ENCODE results near the gene HSPA8. TPM values are rescaled to one million over a fixed set of nuclear protein-coding genes. Genes with fewer than 3 reads are reported as not detected.
A peak's percentile ranks its signal among the peaks of the same experiment; 100 is the strongest.

The HSPA8 gene
- total RNA-seq, 1 donor from 2014 or later, result 696 TPM

DNA sequence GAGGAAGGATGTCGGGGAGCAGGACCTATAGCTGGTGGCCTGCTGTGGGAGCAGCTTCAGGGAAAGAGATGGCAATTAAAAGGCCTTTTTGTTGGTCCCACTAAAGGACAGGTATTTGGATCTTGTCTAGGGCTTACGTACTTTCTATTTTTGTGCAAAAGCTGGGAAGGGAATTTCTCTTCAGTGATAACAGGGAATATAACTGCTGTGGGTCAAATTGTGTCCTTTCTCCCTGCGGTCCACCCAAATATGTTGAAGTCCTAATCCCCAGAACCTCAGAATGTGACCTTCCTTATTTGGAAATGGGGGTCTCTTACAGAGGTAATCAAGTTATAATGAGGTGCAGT lies 14.0 kb downstream of the HSPA8 start:
- DNase-seq (ENCODE audit: low spot score), result no peak

DNA sequence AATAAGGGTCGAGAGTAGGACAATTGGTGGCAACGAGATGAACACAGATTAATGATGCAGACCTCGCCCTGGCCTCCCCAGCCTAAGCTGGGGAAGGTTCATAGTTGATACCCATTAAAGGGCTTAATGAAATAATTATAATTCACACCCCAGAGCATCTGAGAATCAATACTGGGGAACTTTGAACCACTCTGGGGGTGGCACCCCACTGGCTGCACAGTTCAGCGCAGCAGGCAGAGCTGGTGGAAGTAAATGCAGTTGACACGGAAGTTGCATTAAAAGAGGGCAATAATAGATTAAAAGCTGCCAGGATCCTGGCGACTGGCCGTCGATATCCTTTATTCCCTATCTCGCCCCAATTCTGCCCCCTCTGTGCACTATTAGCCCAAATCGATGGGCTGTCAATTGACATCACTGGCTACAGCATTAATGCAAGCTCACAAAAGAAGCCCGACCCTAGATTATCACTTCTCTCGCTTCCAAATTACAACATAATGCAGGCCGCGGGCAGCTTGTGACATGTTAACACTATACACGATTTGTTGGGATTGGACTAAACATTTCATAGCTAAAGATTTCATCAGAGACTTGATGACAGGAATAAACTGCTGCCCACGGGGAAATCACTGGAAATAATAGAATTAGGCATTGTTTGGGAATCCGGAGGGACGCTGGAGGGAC lies 14.5 kb downstream of the HSPA8 start:
- DNase-seq (ENCODE audit: low spot score), result no peak

DNA sequence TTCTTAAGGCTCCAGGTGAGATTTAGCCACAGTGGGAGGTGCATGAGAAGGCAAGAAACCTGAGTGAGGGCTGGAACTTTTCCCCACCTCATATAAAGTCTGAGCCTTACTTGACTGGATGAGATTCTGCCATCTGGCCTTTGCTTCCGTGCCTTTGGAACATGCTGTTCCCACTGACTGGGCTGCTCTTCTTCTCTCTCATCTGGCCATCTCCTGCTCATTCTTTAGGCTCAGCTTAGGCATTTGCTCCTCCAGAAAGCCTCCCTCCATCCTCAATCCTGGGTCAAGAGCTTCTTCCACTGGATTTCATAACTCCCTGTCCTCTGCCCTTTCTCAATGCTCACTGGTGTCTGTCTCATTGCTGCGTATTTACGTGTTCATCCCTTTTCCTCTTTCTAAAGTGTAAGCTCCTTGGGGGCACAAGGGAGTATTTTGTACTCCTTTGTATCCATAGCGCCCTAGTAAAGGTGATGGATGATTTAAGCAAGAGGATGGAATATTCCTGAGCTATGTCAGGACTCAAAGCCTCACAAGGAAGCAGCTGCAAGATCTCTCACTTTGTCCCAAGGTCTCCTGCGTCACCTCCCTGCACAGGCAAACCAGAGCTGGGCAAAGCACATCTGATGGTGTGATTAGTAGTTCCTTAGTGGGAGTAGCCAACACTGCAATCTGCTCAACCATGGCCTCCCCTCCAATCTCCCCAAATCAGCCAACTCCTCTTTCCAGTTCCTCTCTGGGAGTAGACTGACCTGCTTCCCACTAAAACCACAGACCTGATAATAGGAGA lies 15.3 kb downstream of the HSPA8 start:
- no peak for DNase-seq (ENCODE audit: low spot score)

DNA sequence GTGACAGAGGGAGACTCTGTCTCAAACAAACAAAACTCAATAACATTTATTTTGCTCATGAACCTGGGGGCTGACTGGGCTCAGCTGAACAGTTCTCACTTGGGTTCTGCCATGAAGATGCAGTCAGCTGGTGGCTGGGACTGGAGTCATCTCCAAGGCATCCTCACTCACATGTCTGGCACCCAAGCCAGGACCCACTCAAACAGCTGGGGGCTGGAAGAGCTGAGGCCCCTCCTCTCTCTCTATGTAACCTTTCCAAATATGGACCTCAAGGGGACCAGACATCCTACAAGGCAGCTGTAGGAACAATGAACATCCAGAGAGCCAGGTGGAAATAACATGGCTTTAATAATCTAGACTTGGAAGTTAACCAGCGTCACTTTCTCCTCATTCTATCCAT lies 16.8 kb downstream of the HSPA8 start:
- no peak for DNase-seq (ENCODE audit: low spot score)

DNA sequence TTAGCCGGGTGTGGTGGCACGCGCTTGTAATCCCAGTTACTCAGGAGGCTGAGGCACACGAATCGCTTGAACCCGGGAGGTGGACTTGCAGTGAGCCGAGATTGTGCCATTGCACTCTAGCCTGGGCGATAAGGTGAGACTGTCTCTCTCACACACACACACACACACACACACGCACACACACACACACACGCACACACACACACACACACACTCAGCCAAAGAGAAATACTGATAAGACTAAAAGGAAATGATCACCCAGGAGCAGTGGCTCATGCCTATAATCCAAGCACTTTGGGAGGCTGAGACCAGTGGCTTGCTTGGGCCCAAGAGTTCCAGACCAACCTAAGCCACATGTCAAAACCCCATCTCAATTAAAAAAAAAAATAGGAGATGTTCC lies 20.8 kb downstream of the HSPA8 start:
- no peak for DNase-seq (ENCODE audit: low spot score)

DNA sequence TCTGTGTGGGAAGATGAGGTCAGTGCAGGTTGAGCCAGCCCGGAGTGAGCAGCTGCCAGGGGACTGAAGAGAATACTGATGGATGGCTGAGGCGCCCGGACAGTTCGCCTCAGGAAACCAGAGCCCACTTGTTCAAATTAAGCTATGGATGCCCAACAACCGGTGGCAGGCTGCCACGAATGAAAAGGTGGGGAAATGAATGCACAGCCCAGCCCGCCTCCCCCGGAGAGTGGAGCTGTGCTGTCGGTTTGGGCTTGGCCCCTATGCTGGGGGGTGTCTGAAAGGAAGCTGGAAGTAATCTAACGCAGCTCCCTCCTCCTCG lies 21.9 kb downstream of the HSPA8 start:
- DNase-seq (ENCODE audit: low spot score), result no peak

DNA sequence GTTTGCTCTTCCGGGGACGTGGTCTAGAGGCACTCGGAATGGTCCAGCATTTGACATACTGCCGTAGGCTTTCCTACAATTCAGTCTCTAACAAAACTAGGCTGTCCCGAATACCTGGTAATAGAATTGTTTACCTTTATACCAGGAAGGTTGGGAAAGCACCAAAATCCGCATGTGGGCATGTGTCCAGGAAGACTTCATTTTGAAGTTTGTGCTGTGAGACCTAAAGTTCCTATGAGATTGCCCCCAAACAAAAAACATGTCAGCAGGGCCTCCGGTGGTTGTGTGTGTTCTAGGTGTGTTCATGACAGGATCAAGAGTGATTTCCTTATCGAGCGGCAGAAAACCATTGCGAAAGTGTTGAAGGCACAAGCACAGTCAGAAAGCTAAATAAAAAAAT lies 26.1 kb downstream of the HSPA8 start:
- DNase-seq (ENCODE audit: low spot score), result no peak

DNA sequence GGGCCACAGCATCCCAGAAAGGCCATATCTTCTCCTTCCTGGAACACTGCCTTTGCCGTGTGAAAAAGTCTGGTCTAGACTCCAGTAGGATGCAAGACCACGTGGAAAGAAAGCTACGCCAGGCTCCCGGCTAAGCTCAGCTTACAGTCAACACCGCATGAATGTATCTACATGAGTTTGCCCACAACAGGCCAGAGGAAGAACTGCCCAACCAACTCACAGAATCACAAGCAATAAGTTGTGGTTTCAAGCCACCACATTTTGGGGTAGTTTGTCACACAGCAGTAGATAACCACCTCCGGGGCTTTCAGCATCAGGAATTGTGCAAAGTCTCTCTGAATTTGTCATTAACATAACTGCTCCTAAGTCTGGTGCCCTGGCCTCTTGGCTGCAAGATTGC lies 27.3 kb downstream of the HSPA8 start:
- no peak for DNase-seq (ENCODE audit: low spot score)

DNA sequence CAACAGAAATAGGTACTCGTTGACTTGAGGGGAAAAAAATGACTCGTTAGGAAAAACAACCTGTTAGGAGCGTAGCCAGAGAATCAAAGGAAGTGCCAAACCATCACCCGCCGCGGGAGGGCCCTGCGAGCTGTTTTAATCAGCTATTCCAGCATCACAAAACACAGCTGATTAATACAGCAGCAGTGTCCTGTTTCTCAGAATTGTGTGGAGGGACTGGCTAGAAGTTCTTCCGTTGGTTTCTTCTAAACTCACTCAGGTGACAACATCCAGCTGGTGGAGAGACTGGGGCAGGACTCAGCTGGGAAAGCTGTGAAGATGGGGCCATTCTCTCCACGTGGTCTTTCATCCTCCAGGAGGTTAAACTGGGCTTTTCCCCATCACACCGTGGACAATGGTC lies 28.0 kb downstream of the HSPA8 start:
- no peak for DNase-seq (ENCODE audit: low spot score)

DNA sequence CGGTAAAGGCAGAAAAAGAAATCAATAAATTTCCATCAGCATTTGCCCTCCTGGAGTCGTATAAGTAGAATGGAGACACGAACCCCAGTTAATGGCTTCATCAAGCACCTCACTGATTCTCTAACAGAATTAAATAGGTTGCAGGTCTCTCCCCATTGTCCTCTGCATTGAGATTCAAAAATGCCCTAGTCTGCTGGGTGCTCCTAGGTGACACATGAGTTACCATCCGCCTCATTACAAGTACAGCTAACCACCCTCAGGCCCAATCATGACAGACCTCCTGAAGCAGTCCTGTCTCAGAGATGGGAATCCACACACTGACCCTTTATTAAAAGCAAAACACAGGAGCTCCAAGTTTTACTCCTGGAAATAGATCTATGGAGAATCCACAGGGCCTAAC lies 31.4 kb downstream of the HSPA8 start:
- no peak for DNase-seq (ENCODE audit: low spot score)

DNA sequence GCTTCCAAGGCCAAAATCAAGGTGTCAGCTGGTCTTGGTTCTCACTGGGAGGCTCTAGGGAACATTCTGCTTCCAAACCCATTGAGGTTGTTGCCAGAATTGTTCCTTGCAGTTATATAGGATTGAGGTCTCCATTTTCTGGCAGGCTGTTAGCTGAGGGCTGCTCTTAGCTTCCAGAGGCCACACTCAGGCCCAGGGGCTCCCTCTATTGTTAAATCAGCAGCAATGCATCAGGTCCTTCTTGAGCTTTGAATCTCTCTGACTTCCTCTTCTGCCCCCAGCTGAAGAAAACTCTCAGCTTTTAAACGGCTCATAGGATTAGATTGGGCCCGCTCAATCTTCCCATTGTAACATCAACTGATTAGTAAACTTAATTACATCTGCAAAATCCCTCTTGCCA lies 41.0 kb downstream of the HSPA8 start:
- DNase-seq (ENCODE audit: low spot score), result peak; percentile 13

DNA sequence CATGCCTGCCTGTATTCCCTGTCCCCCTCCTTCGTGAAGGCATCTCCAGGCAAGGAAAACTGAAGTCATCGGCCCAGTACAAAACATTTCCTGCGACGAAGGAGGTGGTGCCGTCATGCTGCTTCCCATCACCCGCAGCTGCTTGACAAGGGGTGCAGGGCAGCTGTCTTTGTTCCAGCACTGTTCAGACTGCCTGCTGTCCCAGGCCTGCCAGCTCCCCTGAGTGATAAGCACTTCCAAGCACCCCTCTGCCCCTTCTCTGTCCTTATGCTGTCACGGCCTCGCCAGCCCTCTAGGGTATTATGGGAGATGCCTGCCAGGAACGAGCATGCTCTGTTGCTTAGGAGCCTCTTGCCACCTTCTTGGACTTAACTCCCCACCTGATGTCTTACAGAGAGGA lies 43.2 kb downstream of the HSPA8 start:
- DNase-seq (ENCODE audit: low spot score), result no peak

DNA sequence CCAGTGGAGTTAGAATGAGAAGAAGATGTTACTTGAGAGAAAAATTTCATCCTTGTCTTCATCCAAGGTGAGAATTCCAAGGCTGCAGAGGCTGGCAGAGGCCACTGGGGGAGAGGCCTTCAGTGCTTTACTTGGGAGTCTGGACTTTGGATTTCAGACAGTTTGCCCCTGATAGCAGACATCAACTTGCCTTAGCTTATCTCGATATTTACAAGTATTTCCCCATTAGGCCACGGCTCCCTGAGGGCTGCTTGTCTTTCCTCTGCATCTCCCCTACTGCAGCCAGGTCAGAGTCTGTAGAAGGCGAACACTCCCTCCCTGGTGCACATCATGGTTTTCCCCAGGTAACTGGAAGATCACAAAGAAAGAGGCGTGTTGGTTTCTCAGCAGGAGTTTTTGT lies 50.4 kb downstream of the HSPA8 start:
- no peak for DNase-seq (ENCODE audit: low spot score)

Other genes starting within 250 kb of the HSPA8 start
- 3.9 TPM for gene CRTAM, start 223.6 kb downstream of the HSPA8 start, total RNA-seq (ENCODE audit: insufficient read depth, low replicate concordance)
- gene JHY, start 179.4 kb downstream of the HSPA8 start, total RNA-seq (ENCODE audit: insufficient read depth, low replicate concordance), result 6.3 TPM
- gene BSX, start 80.3 kb downstream of the HSPA8 start, total RNA-seq (ENCODE audit: insufficient read depth, low replicate concordance), result not detected
- 81.1 TPM for gene CLMP, start 133.1 kb upstream of the HSPA8 start, total RNA-seq (ENCODE audit: insufficient read depth, low replicate concordance)